ENCODE measurements around the gene CCNL1.
A peak's percentile ranks its signal among the peaks of the same experiment; 100 is the strongest.

CCNL1 gene

DNA sequence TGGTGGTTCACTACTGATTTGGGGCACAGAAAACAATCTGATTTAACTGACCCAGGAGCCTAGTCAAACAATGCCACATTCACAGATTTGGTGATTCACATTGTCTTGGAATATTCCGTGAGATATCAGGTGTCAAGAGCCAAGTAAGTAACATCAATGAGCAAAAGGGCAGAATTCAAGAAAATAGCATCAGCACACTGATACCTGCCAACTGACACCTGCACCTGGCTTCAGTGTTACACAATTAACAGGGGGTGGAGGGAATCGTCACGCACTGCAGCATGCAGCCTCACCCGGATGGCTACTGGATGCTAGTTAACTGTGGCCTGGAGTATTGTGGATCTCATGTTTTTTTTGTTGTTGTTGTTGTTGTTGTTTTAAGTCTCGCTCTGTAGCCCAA lies 17.6 kb downstream of the CCNL1 start:
- no peak for ATAC-seq

DNA sequence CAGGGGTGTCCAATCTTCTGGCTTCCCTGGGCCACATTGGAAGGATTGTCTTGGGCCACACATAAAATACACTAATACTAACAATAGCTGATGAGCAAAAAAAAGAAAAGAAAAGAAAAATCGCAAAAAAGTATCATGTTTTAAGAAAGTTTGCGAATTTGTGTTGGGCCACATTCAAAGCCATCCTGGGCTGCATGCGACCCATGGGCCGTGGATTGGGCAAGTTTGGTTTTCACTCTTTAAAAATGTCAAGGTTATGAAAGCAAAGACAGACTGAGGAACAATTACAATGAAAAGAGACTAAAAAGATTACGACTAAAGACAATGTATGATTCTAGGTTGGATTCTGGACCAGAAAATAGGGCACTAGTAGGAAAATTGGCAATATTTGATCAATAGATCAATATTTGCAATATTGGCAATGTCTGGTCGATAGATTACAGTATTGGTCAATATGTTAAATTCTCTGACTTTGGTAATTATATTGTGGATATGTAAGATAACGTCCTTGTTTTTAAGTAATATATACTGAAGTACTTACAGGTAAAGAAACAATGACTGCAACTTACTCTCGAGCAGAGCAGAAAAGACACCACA lies 19.9 kb downstream of the CCNL1 start:
- no peak for ATAC-seq

DNA sequence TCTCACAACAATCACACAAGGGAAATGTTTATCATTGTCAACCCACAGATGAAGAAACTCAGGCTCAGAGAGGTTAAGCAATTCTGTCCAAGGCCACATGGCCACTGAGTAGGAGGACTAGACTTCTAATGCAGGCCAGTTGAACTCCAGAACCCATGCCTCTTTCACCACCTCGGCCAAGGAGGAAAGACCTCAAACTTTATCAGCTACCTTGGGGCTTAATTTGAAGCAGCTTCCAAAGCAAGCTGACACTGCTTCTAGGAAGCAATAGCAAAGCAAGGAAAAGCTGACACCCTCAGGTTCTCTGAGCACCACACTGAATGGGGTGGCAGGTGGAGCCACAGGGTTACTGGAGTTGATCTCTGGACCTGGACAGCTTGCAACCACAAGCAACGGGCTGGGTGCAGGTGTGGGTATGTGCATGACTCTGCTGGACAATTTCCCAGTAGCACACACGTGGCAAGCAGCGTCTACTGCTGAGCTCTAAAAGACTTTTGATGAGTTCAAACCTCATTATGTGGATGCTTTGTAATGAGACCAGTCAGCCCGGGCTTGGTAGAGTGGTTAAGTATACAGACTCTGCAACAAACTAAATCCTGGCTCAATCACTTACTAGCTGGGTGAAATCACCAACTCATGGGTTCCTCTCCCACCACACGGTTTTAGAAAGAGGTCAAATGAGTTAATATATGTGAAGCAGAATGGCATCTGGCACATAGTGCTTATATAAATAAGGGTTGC lies 23.1 kb downstream of the CCNL1 start:
- no peak for ATAC-seq

DNA sequence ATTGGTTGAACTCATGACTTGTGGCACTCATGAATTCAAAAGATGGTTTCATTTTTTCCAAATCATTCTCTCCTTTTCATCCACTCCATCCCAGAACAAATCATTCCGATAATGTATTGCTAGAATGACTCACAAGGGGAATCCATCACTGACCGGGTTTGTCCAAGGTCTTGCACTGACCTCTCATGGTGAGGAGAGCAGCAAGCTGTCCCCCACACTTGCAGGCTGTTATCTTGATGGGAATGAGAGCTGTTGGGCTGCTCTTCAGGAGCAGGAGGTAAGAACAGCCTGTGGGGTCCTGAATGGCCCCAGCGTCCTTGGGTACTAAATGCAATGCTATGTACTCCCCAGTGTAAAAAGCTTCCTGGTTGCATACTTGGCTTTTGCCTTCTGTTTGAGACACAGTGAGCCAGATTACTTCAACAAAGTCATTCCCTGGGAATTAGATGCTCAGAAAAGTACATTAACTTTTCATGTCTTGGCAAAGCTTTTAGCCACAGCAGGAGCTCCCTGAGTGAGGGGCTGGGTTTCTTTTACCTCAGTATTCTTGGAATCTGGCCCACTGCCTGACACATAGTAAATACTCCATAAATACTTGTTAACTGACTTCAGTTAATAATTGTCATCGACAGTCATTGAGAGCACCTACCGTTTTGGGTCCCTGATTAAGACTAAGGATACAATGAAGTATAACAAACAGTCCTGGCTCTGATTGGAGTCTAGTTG lies 24.1 kb downstream of the CCNL1 start:
- ATAC-seq = no peak

DNA sequence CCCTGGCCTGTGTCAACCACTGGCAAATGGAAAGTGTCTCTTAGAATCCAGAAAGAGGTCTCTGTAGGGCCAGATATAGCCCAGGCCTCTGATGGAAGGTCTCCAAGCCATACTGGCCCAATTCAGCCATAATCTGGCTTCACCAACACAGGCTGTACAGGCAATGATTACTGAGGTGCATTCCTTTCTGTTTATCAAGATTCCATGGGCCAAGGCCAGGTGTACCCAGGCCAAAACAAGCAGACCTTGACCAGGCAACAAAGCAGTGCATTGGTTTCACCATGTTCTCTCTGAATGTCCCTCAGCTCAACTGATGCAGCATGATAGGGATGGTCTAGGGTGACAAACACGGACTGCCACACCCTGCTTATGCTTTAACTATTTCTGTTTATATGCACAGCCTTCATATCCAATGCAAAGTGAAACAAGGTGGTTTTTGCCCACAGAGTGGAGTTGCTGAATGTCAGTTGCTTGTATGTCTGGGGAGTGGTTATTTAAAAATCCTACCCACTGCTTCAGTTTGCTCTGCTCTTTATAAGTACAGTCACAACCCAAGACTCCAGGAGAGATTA lies 25.2 kb downstream of the CCNL1 start:
- peak; percentile 39 to 47 for ATAC-seq

DNA sequence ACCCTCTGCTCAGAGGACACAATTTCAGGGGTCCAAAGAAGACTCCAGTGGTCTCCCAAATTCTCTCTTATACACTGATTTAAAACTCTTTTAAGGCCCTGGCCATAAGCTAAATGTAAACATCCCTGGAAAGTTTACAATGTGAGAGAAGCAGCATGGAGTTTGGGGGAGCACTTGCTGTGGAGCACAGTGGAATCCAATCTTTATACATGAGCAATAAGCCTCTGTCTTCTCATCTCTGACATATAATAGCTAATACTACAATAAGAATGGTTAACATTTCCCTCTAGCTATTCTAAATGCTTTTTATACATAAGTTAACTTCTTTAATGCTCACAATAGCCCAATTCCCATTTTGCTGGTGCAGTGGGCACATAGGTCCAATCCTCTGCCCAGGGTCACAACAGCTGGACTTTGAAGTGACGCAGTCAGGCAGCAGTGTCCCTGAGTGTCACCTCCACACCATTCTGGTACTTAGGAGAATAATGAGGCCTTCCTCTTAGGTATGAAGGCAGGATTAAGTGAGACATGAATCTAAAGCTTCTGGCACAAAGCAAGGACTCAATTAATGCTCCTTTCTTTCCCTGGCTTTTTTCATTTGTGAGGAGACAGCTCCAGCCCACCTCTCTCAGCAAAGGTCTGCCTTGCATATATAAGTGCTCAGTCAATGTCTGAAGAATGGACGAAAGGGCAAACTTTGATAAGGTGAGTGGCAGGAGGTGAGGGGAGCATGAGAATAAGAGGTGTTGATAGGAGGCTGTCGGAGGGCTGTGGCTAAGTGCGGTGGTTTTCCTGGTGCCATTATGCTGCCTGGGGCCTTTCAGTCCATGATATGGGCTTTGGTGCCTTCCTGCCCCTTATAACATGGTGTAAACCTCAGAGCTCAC lies 26.3 kb downstream of the CCNL1 start:
- ATAC-seq = no peak

DNA sequence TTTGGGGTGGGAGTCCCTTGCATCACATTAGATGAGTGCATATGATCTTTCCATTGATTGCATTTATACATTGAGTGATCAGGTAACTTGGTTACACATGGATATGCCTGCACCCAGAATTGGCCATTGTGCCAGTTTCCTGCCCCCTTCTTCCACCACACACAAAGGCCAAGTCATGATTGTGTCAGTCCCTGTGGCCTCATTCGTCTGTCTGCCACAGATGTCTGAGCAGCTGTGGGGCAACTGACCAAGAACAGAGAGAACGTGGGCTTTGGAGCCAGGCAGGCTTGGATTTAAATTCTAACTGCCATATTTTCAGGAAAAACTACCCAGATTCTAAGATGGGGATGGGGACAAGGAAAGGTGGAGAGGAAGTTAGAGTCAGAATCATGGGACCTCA lies 27.0 kb downstream of the CCNL1 start:
- no peak for ATAC-seq

DNA sequence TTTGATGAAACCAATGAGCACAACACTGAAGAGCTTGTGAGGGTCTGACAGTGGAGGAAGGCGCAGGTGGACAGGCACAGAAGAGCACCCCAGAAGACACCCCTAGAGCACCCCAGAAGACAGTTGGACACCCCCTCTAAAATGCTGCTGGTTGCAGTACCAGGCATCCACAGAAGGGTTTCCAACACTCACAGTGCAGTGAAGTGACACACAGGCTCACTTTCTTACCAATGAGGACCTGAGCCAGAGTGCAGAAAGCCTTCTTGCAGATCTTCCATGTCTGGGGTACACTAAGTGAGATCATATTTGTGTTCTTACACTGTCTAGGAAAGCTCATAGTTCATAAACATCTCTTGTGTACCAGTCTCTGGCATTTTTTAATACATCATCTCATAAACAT lies 27.6 kb downstream of the CCNL1 start:
- ATAC-seq = no peak

DNA sequence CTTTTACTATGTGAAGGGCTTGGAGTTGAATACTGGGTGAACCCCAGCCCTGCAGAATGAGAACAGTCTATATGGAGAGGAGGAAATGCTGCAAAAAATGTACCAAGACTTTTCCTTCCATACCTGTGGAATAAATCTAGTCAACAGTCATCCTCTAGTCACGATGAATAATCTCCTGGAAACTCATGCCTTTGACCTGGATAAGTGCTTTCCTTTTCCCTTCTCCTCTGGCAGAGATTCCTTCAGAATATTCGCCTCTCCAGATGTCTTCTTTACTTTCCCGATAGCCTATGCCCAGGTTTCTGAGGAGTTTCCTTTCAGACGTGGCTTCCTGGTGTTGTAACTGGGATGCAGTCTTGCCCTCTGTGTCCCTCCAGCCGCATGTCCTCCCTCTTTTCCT lies 28.1 kb downstream of the CCNL1 start:
- ATAC-seq = no peak

DNA sequence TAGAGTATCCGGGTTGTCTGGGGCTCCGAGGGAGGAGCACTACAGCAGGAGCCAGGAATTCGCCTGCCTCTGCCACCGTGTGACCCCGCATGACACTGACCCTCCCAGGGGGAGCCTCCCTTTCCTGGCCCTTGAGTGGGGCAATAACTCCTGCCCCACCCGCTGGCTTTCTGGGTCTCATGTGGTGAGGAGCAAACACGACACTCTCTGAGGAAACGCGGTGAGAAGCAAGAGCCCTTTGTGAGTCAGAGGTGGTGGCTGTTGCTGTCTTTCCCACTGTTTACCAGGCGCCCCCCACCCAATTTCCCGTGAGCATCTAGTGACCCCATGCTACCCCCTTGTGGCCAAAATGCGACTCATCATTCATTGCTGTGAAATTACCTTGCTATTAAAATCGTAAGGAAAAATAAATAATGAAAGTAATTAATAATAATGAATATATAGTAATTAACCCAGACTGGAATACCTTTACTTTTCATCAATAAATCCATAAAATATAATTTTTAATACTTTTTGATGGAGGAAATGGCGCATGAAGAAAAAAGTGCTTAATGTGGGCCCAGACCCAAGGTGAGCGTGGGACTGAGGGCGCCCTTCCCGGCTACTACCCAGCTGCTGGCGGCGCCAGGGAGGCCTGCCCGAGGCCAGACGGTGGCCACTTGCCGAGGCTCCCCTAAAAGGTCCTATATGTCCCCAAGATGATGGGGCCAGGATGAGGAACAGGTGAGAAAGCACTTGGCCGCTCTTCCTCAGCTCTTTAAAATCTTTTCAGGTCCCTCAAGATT lies 29.3 kb downstream of the CCNL1 start:
- no peak for ATAC-seq

DNA sequence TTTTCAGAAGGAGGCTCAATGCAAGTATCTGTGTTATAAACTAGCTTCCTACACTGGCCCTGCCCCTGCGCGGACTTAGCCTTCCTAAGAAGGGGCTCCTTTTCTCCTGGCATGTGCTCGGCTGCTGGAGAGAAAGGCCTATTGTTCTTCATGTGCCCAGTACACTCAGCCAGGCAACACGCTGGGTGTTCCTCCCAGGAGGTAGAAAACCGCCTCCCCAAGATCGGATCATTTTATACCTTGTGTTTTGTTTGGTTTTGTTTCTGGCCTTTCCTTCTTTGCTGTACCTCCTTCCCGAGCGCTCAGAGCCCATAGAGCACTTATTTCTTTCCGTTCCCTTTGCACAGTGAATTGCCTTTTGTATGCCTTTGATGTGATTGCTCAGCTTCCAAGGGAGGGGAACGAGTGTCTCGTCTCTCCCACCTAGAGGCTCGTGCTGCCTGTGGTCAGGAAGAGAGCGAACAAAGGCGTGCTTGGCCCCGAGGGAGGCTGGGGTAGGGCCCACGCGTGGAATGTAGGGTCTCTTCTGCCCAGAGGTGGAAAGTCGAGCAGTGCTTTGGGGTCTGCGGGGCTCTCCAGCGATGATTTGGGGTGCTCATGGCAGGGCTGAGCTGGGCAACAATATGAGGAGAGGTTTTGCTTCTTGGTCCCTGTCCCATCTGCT lies 30.0 kb downstream of the CCNL1 start:
- ATAC-seq = no peak

DNA sequence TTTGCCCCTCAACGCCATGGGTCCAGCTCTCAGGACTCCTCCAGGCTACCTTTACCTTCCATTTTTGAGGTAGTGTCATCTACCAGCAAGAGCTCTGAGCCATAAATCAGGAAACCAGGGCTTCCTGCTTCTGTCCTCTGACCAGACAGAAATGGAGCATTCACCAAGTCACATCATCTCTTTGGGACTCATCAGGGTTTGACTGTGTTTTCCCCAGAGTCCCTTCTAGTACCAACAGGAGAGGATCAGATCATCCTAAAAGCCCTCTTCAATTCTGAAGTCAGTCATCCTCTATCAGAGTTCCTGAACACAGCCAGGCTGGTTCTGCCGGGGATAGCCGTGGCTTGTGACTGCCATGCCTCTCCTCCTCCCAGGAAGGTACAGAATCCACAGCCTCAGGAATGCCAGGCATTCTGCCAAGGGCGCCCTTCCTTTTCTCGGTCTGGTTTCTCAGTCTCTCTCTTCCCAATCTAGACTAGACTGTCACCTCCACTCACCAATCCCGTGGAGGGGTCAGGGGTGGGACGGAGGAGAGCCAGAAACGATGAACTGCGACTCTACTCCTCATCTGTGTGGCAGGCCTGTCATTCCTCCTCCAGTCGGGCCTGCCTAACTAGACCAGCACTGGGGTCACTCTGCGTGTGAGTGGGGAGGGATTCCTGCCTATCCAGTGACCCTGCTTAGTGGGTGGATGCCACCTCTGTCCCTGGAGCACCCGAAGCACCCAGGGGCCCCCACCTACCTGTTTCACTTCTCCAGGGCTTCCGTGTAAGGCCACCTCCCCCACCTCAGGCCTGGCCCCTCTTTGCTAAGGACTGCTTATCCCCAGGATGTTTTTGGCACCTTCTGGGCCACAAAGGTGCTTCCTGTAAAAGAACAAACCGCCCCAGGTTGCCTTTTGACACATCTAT lies 30.9 kb downstream of the CCNL1 start:
- no peak for ATAC-seq

DNA sequence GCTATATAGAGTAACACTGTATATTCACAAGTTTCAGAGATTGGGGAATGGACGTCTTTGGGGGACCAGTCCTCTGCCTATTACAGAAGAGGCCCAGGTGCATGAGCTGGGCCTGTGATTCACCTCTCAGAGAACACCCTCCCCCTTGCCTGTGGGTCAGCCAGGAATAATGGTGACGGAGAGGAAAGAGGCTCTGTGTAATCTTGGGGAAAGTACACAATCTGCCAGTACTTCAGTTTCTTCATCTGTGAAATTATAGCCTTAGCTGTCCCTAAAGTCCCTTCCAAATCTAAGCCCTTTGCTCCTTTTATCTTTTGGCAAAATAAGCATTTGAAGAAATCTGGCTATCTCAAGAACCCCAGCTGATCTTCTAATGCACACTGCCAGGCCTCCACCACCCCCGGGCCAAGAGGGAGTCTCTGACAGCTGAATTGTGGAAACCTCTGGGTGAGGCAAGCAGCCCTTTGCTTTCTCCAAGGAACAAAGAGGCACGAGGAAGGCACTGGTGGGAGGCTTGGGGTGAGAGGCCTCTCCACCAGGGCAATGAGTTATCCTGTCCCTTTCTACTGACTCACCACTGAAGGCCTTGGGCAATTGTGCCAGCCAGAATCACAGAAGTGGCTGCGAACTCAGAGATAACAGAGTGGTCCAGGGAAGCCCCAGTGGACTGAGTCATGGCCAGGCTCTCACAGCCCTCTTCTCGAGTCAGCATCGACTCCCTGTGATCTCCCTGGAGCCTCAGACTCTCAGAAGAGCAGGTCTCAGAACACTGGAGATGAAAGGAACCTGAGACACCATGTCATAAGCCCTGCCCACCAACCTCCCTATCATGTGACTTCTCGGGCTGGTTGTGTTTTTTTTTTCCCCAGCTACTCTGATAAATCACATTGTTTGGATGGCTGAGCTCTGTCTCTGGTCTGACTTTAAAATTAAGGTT lies 31.8 kb downstream of the CCNL1 start:
- peak; percentile 94 to 96 for ATAC-seq

DNA sequence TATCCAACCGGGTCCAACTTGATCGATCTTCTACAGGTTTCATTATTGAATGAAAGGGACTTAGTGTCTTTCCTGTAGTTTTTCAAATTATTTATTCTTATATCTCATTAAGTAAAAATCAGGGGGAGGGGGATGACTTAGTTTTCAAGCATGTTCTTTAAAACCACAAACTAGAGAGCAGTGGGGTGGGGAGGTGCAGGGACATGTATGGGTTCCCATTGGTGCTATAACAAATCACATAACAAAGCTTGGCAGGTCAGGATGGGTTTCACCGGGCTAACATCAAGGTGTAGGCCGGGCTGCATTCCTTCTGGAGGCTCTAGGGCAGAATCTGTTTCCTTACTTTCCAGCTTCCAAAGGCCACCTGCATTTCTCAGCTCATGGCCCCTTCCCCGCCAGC lies 32.7 kb downstream of the CCNL1 start:
- no peak for ATAC-seq

DNA sequence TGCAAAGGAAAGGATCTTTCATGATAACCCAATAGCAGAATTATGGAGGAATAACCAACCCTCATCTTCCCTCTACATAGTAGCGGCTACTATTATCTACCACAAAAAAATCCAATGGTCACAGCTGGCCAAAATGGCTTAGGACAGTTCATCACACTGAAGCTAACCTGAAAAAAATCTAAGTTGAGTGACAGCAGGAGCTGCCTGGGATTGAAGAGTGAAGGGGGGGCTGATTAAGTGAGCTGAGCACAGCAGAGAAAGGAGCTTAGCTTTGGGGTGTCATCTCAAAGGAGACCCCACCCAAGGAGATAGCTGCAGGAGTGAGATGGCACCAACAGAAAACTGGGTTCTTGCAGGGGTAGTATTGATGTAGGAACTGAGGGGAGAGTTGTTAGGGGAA lies 33.6 kb downstream of the CCNL1 start:
- no peak for ATAC-seq

DNA sequence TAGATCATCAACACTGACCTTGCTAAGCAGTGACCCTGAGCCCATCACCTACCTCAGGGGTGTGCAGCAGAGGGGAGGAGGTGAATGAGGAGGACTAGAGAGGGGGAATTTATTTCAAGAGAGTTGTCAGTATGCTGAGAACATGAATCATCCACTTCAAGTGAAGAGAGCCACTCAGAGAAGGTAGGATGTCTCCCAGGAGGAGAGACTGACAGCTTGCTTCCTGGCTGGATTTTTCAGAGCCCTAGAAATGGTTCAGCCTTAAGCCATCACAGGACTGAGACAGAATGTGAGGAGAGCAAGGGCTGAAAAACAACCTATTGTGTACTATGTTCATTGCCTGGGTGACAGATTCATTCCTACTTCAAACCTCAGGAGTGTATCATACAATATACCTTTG lies 34.8 kb downstream of the CCNL1 start:
- no peak for ATAC-seq

DNA sequence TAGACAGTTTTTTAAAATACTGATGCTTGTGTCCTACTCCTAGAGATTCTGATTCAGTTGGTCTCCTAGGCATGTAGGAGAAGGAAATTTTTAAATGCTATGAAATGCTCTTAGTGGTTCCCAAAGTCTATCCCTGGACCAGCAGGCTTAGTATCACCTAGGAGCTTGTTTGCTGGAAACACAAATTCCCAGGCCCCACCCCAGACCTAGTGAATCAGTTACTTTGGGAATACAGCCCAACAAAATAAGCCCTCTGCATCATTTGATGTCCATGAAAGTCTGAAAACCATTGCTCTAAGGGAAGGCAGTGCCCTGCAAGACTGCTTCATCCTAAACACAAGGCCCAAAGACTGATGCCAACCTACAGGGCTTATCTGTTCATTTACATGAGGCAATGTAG lies 36.3 kb downstream of the CCNL1 start:
- no peak for ATAC-seq

DNA sequence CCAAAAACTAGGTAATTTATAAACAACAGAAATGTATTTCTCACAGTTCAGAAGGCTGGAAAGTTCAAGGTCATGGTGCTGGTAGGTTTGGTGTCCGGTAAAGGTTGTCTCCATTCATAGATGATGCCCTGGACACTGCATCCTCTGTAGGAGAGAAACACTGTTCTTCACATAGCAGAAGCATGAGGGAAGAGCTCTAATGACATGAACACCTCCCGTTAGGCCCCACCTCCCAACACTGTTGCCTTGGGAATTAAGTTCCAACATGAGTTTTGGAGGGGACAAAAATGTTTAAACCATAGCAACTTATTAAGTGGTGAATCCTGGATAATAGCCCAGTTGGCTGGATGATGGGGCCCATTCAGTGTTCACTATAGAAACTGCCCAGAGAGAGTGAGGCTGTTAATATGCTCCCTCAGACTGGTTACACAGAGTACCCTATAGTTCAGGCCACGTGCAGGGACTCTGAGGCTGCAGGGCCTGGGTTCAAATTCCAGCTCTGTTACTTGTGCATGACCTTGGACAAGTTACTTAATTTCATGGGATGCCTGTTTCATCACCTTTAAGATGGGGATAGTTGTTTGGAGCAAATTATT lies 37.0 kb downstream of the CCNL1 start:
- no peak for ATAC-seq

DNA sequence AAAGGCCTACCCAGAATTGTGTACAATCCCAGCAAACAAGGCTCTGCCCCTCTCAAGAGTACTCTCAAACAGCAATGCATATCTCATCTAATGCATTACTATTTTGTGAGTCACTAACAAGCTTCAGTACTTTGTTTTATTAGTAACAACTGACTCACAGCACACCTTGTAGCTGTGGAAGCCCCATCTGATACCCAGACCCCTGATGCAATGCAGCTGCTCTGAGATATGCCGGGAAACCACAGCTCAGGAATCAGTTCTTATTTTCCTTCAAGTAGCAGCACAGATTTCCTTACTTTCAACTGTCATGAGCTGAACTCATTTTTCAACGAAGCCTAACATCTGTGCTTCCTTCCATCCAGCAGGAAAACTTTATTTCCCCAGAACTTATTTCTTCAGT lies 37.8 kb downstream of the CCNL1 start:
- peak; percentile 78 to 79 for ATAC-seq

Data from activated CD4-positive, CD25-positive, alpha-beta regulatory T cell treated with anti-CD3 and anti-CD28 coated beads, Interleukin-2, amount 50 U/mL, for 24 hours (primary cell).